Measurements from ENCODE around the gene IFT57.

The IFT57 gene

GRCh38 chr3:108235290-108235689, 13.1 kb upstream of the IFT57 start:
- H3F3A ChIP-seq (ENCODE audit: insufficient read depth, low read length), result no peaks in the 10 kb centered on the region
- no peaks in the 10 kb centered on the region for H3K4me1 ChIP-seq (ENCODE audit: low read length)
- no peak overlapping the region for H3K27ac ChIP-seq (ENCODE audit: low read length)
- TF ChIP-seq CTCF (IDR thresholded peaks at IDR 0.05; ENCODE audit: low read length) (no peak), EZH2 (optimal IDR thresholded peaks at IDR 0.05; ENCODE audit: low read depth, low read length) (no peak), EZH2phosphoT487 (IDR thresholded peaks at IDR 0.05; ENCODE audit: low read length) (no peak)
- no peaks in the 10 kb centered on the region for H3K27me3 ChIP-seq (replicated peaks; ENCODE audit: insufficient read depth, low read length)
- H3K9ac ChIP-seq (ENCODE audit: low read length), result no peak overlapping the region
- no peak overlapping the region for H3K4me2 ChIP-seq (ENCODE audit: low read depth, low read length)
- H3K4me3 ChIP-seq (ENCODE audit: low read length), result no peak overlapping the region
- H2AFZ ChIP-seq (ENCODE audit: low read length), result no peak overlapping the region
- no peaks in the 10 kb centered on the region for H4K20me1 ChIP-seq (ENCODE audit: insufficient read depth, low read length)
- no peaks in the 10 kb centered on the region for H3K36me3 ChIP-seq (replicated peaks; ENCODE audit: insufficient read depth, low read length)
- H3K9me2 ChIP-seq (replicated peaks; ENCODE audit: insufficient read depth, low read length), result no peaks in the 10 kb centered on the region
- DNase-seq, result no peak
- H3K9me3 ChIP-seq (replicated peaks; ENCODE audit: insufficient read depth, low read length), result no peaks in the 10 kb centered on the region
- no peaks in the 10 kb centered on the region for H3K79me2 ChIP-seq (ENCODE audit: low read length)

- no peak overlapping the region for H3K4me3 ChIP-seq (ENCODE audit: low read length)
- no peak overlapping the region for H3K4me2 ChIP-seq (ENCODE audit: low read depth, low read length)
- H3K79me2 ChIP-seq (ENCODE audit: low read length), result no peaks in the 10 kb centered on the region
- no peaks in the 10 kb centered on the region for H3F3A ChIP-seq (ENCODE audit: insufficient read depth, low read length)
- no peaks in the 10 kb centered on the region for H3K36me3 ChIP-seq (replicated peaks; ENCODE audit: insufficient read depth, low read length)
- DNase-seq, result no peak
- TF ChIP-seq CTCF (IDR thresholded peaks at IDR 0.05; ENCODE audit: low read length) (no peak), EZH2 (optimal IDR thresholded peaks at IDR 0.05; ENCODE audit: low read depth, low read length) (no peak), EZH2phosphoT487 (IDR thresholded peaks at IDR 0.05; ENCODE audit: low read length) (no peak)
- H3K9me2 ChIP-seq (replicated peaks; ENCODE audit: insufficient read depth, low read length), result no peaks in the 10 kb centered on the region
- H3K9ac ChIP-seq (ENCODE audit: low read length), result no peak overlapping the region
- H4K20me1 ChIP-seq (ENCODE audit: insufficient read depth, low read length), result no peaks in the 10 kb centered on the region
- no peaks in the 10 kb centered on the region for H3K27me3 ChIP-seq (replicated peaks; ENCODE audit: insufficient read depth, low read length)
- H3K9me3 ChIP-seq (replicated peaks; ENCODE audit: insufficient read depth, low read length), result no peaks in the 10 kb centered on the region
- no peak overlapping the region for H3K27ac ChIP-seq (ENCODE audit: low read length)
- H2AFZ ChIP-seq (ENCODE audit: low read length), result no peak overlapping the region
- H3K4me1 ChIP-seq (ENCODE audit: low read length), result no peaks in the 10 kb centered on the region
These were observed 12.2 kb upstream of the IFT57 start for GRCh38 chr3:108234387-108234957.

GRCh38 chr3:108228286-108228685, 6.1 kb upstream of the IFT57 start:
- H3K79me2 ChIP-seq (ENCODE audit: low read length), result no peaks in the 10 kb centered on the region
- H3K27me3 ChIP-seq (replicated peaks; ENCODE audit: insufficient read depth, low read length), result no peaks in the 10 kb centered on the region
- no peaks in the 10 kb centered on the region for H3F3A ChIP-seq (ENCODE audit: insufficient read depth, low read length)
- no peak overlapping the region for H3K9ac ChIP-seq (ENCODE audit: low read length)
- H3K9me3 ChIP-seq (replicated peaks; ENCODE audit: insufficient read depth, low read length), result no peaks in the 10 kb centered on the region
- H3K36me3 ChIP-seq (replicated peaks; ENCODE audit: insufficient read depth, low read length), result no peaks in the 10 kb centered on the region
- H2AFZ ChIP-seq (ENCODE audit: low read length), result no peak overlapping the region
- H3K27ac ChIP-seq (ENCODE audit: low read length), result no peak overlapping the region
- TF ChIP-seq EZH2phosphoT487 (IDR thresholded peaks at IDR 0.05; ENCODE audit: low read length), result no peak
- no peak for TF ChIP-seq EZH2 (optimal IDR thresholded peaks at IDR 0.05; ENCODE audit: low read depth, low read length)
- no peak for TF ChIP-seq CTCF (IDR thresholded peaks at IDR 0.05; ENCODE audit: low read length)
- no peaks in the 10 kb centered on the region for H4K20me1 ChIP-seq (ENCODE audit: insufficient read depth, low read length)
- no peaks in the 10 kb centered on the region for H3K9me2 ChIP-seq (replicated peaks; ENCODE audit: insufficient read depth, low read length)
- peaks cover 9% of the 10 kb centered on the region for H3K4me1 ChIP-seq (ENCODE audit: low read length)
- H3K4me3 ChIP-seq (ENCODE audit: low read length), result no peak overlapping the region
- no peak for DNase-seq
- H3K4me2 ChIP-seq (ENCODE audit: low read depth, low read length), result no peak overlapping the region
